ENCODE data around the gene IPO13.

DNA sequence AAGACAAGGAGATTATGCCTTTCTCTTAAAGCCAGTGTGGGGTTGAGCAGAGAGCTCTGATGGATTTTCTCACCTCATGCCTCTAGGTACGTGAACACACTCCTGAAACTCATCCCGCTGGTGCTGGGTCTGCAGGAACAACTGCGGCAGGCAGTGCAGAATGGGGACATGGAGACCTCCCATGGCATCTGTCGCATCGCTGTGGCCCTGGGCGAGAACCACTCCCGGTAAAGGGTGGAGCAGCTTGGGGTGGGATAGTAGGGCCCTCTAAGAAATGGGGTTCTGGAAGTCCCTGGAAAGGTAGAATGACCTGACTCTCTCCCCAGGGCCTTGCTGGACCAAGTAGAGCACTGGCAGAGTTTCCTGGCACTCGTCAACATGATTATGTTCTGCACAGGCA is 9.5 kb downstream of the IPO13 start:
- TF ChIP-seq POLR2A (IDR thresholded peaks at IDR 0.05), result no peak
- TF ChIP-seq, protein P1, sequence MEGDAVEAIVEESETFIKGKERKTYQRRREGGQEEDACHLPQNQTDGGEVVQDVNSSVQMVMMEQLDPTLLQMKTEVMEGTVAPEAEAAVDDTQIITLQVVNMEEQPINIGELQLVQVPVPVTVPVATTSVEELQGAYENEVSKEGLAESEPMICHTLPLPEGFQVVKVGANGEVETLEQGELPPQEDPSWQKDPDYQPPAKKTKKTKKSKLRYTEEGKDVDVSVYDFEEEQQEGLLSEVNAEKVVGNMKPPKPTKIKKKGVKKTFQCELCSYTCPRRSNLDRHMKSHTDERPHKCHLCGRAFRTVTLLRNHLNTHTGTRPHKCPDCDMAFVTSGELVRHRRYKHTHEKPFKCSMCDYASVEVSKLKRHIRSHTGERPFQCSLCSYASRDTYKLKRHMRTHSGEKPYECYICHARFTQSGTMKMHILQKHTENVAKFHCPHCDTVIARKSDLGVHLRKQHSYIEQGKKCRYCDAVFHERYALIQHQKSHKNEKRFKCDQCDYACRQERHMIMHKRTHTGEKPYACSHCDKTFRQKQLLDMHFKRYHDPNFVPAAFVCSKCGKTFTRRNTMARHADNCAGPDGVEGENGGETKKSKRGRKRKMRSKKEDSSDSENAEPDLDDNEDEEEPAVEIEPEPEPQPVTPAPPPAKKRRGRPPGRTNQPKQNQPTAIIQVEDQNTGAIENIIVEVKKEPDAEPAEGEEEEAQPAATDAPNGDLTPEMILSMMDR (IDR thresholded peaks at IDR 0.05), result no peak
